Neutrophil (primary cell): ENCODE measurements around the gene ACOXL.

Source experiments
- H3K27ac ChIP-seq: fragments of 200-600 bp; sonication (generic); 2 replicates; pipeline ENCODE4 v1.5.1; 2016; ENCODE audit warnings: mild to moderate bottlenecking, moderate library complexity
- H3K27me3 ChIP-seq: fragments of 200-600 bp; sonication (generic); 2 replicates; pipeline ENCODE4 v1.6.0; 2016; ENCODE audit warnings: mild to moderate bottlenecking
- H3K36me3 ChIP-seq: fragments of 200-600 bp; sonication (generic); 2 replicates; pipeline ENCODE4 v1.5.1; 2017
- H3K4me1 ChIP-seq, 2 experiments: fragments of 200-600 bp in 1 of 2; sonication (generic) in 1 of 2; 1 replicate in 1 of 2; 2 replicates in 1 of 2; pipeline versions ENCODE4 v1.5.1 to v1.6.1; 2013 to 2016; ENCODE audit warnings: low read depth in 1 of 2, low read length in 1 of 2, mild to moderate bottlenecking in 1 of 2, moderate library complexity in 1 of 2; ENCODE audit not compliant: control insufficient read depth in 1 of 2, insufficient read depth in 1 of 2
- H3K4me3 ChIP-seq, 2 experiments: fragments of 200-600 bp in 1 of 2; sonication (generic) in 1 of 2; 1 replicate in 1 of 2; 2 replicates in 1 of 2; pipeline ENCODE4 v1.5.1; 2013 to 2016; ENCODE audit warnings: low read depth in 1 of 2, low read length in 1 of 2, mild to moderate bottlenecking in 1 of 2, moderate library complexity in 1 of 2
- H3K9me3 ChIP-seq: fragments of 200-600 bp; sonication (generic); 2 replicates; pipeline ENCODE4 v1.5.1; 2016
- CTCF ChIP-seq: fragments of 200-600 bp; sonication (generic); IDR thresholded peaks from 2 replicates; pipeline ENCODE4 v1.5.1; 2016; ENCODE audit warnings: antibody characterized with exemption

ACOXL gene

GRCh38 chr2:110858135-110858725 lies 125.9 kb downstream of the ACOXL start:
- H3K27ac ChIP-seq: no peak overlapping the region
- no peak for TF ChIP-seq CTCF
- H3K4me3 ChIP-seq: no peak overlapping the region

GRCh38 chr2:110858993-110859701 lies 126.8 kb downstream of the ACOXL start:
- no peak overlapping the region for H3K27ac ChIP-seq
- TF ChIP-seq CTCF: no peak
- H3K9me3 ChIP-seq: no peaks in the 10 kb centered on the region
- no peak overlapping the region for H3K4me3 ChIP-seq
- no peaks in the 10 kb centered on the region for H3K4me1 ChIP-seq
- no peaks in the 10 kb centered on the region for H3K36me3 ChIP-seq
- H3K27me3 ChIP-seq: peaks cover 11% of the 10 kb centered on the region

More at GRCh38 chr2:110858135-110858725, 125.9 kb downstream of the ACOXL start:
- H3K4me1 ChIP-seq: no peaks in the 10 kb centered on the region
- H3K27me3 ChIP-seq: peaks cover 11% of the 10 kb centered on the region
- no peaks in the 10 kb centered on the region for H3K36me3 ChIP-seq
- H3K9me3 ChIP-seq: no peaks in the 10 kb centered on the region

- no peaks in the 10 kb centered on the region for H3K9me3 ChIP-seq
- no peak overlapping the region for H3K4me3 ChIP-seq
- no peaks in the 10 kb centered on the region for H3K4me1 ChIP-seq
- H3K36me3 ChIP-seq: no peaks in the 10 kb centered on the region
- no peak for TF ChIP-seq CTCF
- peaks cover 11% of the 10 kb centered on the region for H3K27me3 ChIP-seq
- H3K27ac ChIP-seq: no peak overlapping the region
Observed at GRCh38 chr2:110860630-110861029, 128.3 kb downstream of the ACOXL start.

- Histone ChIP-seq H3K36me3 (no peaks in the 10 kb centered on the region), H3K27me3 (peaks cover 11% of the 10 kb centered on the region), H3K4me1 (no peaks in the 10 kb centered on the region), H3K27ac (no peak overlapping the region), H3K4me3 (no peak overlapping the region), H3K9me3 (no peaks in the 10 kb centered on the region)
- TF ChIP-seq CTCF: no peak
Observed at GRCh38 chr2:110861616-110862260, 129.4 kb downstream of the ACOXL start.

GRCh38 chr2:110863726-110864125 lies 131.4 kb downstream of the ACOXL start:
- Histone ChIP-seq H3K9me3 (no peaks in the 10 kb centered on the region), H3K36me3 (no peaks in the 10 kb centered on the region), H3K4me1 (no peaks in the 10 kb centered on the region), H3K27me3 (no peaks in the 10 kb centered on the region), H3K27ac (no peak overlapping the region), H3K4me3 (no peak overlapping the region)
- TF ChIP-seq CTCF: no peak
